ENCODE measurements around the gene NOVA2. TPM values are rescaled to one million over a fixed set of nuclear protein-coding genes. Genes with fewer than 3 reads are reported as not detected.

NOVA2 gene
- polyA plus RNA-seq, 3 donors, result not detected

DNA sequence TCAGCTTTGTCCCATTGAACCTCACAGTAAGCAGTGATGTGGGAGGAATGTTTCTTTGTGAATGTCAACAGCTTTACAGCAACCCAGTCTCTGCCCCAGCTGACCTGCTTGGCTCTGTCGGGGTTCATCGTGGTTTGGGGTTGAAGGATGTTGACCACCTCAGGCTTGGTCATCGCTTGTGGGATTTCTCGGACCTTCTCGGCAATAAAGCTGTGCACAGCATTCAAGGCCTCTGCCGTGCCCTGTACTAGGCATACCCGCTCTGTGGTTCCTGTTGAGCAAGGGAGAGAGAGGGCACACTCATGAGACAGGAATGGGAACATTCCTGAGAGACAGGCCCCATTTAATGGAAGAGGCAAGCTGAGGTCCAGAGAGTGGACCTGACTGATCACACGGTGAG lies 20.0 kb downstream of the NOVA2 start:
- peak overlapping the region in 1 of 7 donors; percentile 2 for H3K27ac Mint-ChIP-seq
- H3K27ac ChIP-seq (ENCODE audit: low read depth in 1 of 2, low read length in 2 of 2), result no peak overlapping the region
- H3K36me3 ChIP-seq (replicated peaks in 1 of 2; ENCODE audit: control insufficient read depth in 1 of 2, insufficient read depth in 2 of 2, low read length in 2 of 2), result no peaks in the 10 kb centered on the region
- H3K4me2 ChIP-seq (replicated peaks; ENCODE audit: extremely low read depth, low read length, poor library complexity, severe bottlenecking), result no peak overlapping the region
- no peaks in the 10 kb centered on the region for H4K20me1 ChIP-seq (ENCODE audit: insufficient read depth, low read length)
- peaks cover 8 to 10% of the 10 kb centered on the region in 2 donors for H3K4me1 ChIP-seq (ENCODE audit: control insufficient read depth in 1 of 2, insufficient read depth in 2 of 2, low read length in 2 of 2)
- H3K9me3 Mint-ChIP-seq, result peaks cover 4 to 11% (median 5%) of the 10 kb centered on the region in 7 donors
- no peak overlapping the region for H2AFZ ChIP-seq (ENCODE audit: insufficient read depth, low read depth, low read length, poor library complexity, severe bottlenecking)
- H3K9ac ChIP-seq (ENCODE audit: insufficient read depth, low read length, poor library complexity, severe bottlenecking), result no peak overlapping the region
- WGBS (ENCODE audit: insufficient coverage), result 99% methylated on average over 7 of the region's 8 CpGs
- no peak overlapping the region for H3K4me3 ChIP-seq (replicated peaks in 1 of 3; ENCODE audit: low read depth in 2 of 3, low read length in 3 of 3)
- intact Hi-C loops (cut with micrococcal nuclease), result no loop called here
- H3K27me3 ChIP-seq (ENCODE audit: control insufficient read depth in 2 of 2, insufficient read depth in 2 of 2, low read length in 2 of 2), result peaks cover 0 to 2% of the 10 kb centered on the region in 2 donors
- no peaks in the 10 kb centered on the region for H3K36me3 Mint-ChIP-seq
- no peak for DNase-seq
- no peak overlapping the region for H3K4me3 Mint-ChIP-seq
- H3K9me3 ChIP-seq (replicated peaks in 1 of 2; ENCODE audit: control insufficient read depth in 1 of 2, insufficient read depth in 1 of 2, low read length in 2 of 2), result peaks cover 6 to 7% of the 10 kb centered on the region in 2 donors
- H3K4me1 Mint-ChIP-seq, result peaks cover 5% of the 10 kb centered on the region
- TF ChIP-seq CTCF (IDR thresholded peaks at IDR 0.05), result no peak
- H3K79me2 ChIP-seq (ENCODE audit: insufficient read depth, low read length), result no peaks in the 10 kb centered on the region
- H3K27me3 Mint-ChIP-seq (ENCODE audit: low read depth in 3 of 3), result peaks cover 15 to 23% (median 21%) of the 10 kb centered on the region in 3 donors

GRCh38 chr19:45952686-45953505 lies 20.8 kb downstream of the NOVA2 start:
- peaks cover 14 to 21% (median 20%) of the 10 kb centered on the region in 3 donors for H3K27me3 Mint-ChIP-seq (ENCODE audit: low read depth in 3 of 3)

More at GRCh38 chr19:45952686-45953505, 20.8 kb downstream of the NOVA2 start:
- H4K20me1 ChIP-seq (ENCODE audit: insufficient read depth, low read length), result no peaks in the 10 kb centered on the region
- H3K9me3 Mint-ChIP-seq, result peaks cover 4 to 11% (median 5%) of the 10 kb centered on the region in 7 donors
- TF ChIP-seq CTCF (IDR thresholded peaks at IDR 0.05), result no peak
- no peaks in the 10 kb centered on the region for H3K79me2 ChIP-seq (ENCODE audit: insufficient read depth, low read length)
- peak overlapping the region; percentile 34 to 82 for H3K4me3 Mint-ChIP-seq
- H3K27me3 ChIP-seq (ENCODE audit: control insufficient read depth in 2 of 2, insufficient read depth in 2 of 2, low read length in 2 of 2), result peaks cover 0 to 2% of the 10 kb centered on the region in 2 donors
- peak in 1 of 3 donors; percentile 28 for DNase-seq
- peak overlapping the region; percentile 43 for H2AFZ ChIP-seq (ENCODE audit: insufficient read depth, low read depth, low read length, poor library complexity, severe bottlenecking)
- H3K4me1 ChIP-seq (ENCODE audit: control insufficient read depth in 1 of 2, insufficient read depth in 2 of 2, low read length in 2 of 2), result peaks cover 8 to 10% of the 10 kb centered on the region in 2 donors
- intact Hi-C loops (cut with micrococcal nuclease), result no loop called here
- no peak overlapping the region for H3K27ac ChIP-seq (ENCODE audit: low read depth in 1 of 2, low read length in 2 of 2)
- H3K9me3 ChIP-seq (replicated peaks in 1 of 2; ENCODE audit: control insufficient read depth in 1 of 2, insufficient read depth in 1 of 2, low read length in 2 of 2), result peaks cover 6 to 7% of the 10 kb centered on the region in 2 donors
- H3K4me1 Mint-ChIP-seq, result peaks cover 5% of the 10 kb centered on the region
- H3K36me3 ChIP-seq (replicated peaks in 1 of 2; ENCODE audit: control insufficient read depth in 1 of 2, insufficient read depth in 2 of 2, low read length in 2 of 2), result no peaks in the 10 kb centered on the region
- peak overlapping the region; percentile 52 for H3K4me2 ChIP-seq (replicated peaks; ENCODE audit: extremely low read depth, low read length, poor library complexity, severe bottlenecking)
- WGBS (ENCODE audit: insufficient coverage), result 3% methylated on average over 19 of the region's 43 CpGs
- H3K27ac Mint-ChIP-seq, result no peak overlapping the region
- H3K4me3 ChIP-seq (replicated peaks in 1 of 3; ENCODE audit: low read depth in 2 of 3, low read length in 3 of 3), result peak overlapping the region in 1 of 3 experiments; percentile 64
- H3K36me3 Mint-ChIP-seq, result no peaks in the 10 kb centered on the region
- no peak overlapping the region for H3K9ac ChIP-seq (ENCODE audit: insufficient read depth, low read length, poor library complexity, severe bottlenecking)

All from CD14-positive monocyte (primary cell).